Activated CD8-positive, alpha-beta memory T cell treated with anti-CD3 and anti-CD28 coated beads for 48 hours (primary cell): ENCODE measurements around the gene AFF3.
"Not testable (repeated sequence)": the region's sequence is repeated elsewhere in the genome, so short reads cannot be mapped to it uniquely, and the experiment has no call there.

Experiments used
- DNase-seq, 3 experiments: peaks; one replicate each; pipeline ENCODE4 v3.0.0-alpha.2; 2020; ENCODE audit warnings: low read depth in 2 of 3, low spot score in 2 of 3

AFF3 gene

DNA sequence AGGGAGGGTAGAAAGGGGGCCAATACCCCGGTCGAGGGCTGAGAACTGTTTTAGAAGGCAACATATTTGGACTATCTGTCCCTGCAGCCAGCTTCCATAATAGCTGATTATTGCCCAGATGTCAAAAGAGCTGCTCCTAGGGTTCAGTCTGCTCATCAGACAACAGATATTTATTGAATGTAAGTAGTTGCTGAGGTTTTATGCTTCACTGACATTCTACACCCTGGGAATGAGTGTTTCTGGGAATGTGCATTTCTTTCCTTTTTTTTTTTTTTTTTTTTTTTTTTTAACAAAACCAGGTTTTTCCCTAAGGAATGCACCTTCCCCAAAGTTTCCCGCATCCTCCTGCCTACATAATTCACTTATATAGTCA lies 33.8 kb downstream of the AFF3 start:
- DNase-seq: not testable (repeated sequence)

DNA sequence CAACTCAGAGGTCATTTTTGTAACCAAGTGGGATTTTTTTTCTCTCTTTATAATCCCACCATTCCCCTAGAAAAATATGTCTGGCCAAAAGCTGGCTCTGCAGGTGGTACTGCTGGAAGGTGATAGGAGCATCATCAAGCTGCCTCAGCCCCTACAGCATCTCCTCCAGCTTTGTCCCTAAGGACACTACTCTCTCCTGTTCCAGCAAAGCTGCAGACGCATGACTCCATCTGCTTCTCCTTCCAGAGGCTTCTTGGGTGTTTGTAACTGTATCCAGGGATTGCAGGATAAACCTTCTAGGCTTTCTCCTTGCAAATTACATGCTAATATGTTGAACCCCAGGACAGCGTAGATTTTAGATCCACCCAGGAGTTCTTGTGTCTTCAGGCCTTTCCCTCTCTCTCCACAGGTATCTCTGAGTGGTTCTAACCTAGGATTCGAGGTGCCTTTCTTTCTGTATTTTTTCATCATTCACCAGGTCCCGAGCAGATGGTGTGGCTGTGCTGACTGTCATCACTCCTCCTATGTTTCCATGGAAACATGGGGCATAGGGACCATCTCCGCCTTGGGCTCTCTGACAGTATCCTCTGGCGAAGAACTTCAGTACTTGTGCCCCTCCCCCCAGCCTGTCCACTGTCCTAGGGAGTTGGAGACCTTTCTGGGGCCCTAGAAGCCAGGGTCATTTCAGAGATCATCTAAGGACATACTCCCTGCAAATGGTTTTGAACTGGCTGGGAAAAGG lies 34.3 kb downstream of the AFF3 start:
- DNase-seq: no peak

GRCh38 chr2:100107440-100107839 lies 35.0 kb downstream of the AFF3 start:
- no peak for DNase-seq

DNA sequence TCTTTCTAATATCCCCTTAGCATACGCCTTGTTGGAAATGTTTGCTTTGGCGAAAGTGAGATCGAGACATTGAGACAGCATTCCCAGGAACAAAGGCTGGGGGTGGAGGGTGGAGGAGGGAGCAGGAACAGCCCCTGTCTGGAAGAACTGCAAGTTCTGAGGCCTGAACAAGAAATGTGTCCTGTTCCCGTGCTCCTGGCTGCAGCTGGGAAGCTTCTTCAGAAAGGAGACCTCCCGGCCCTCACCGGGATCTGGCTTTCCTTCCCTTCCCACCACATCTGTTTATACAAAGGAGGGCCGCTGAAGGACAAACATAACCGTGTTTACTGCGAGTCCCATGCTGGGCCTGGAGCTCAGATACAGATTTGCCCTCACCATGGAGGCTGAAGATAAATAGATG lies 35.9 kb downstream of the AFF3 start:
- no peak for DNase-seq

GRCh38 chr2:100105678-100106054 lies 36.7 kb downstream of the AFF3 start:
- no peak for DNase-seq

- no peak for DNase-seq
These were observed 37.4 kb downstream of the AFF3 start for GRCh38 chr2:100104718-100105677.

GRCh38 chr2:100104265-100104664 lies 38.1 kb downstream of the AFF3 start:
- not testable (repeated sequence) for DNase-seq

GRCh38 chr2:100103527-100104252 lies 38.7 kb downstream of the AFF3 start:
- DNase-seq: not testable (repeated sequence)

DNA sequence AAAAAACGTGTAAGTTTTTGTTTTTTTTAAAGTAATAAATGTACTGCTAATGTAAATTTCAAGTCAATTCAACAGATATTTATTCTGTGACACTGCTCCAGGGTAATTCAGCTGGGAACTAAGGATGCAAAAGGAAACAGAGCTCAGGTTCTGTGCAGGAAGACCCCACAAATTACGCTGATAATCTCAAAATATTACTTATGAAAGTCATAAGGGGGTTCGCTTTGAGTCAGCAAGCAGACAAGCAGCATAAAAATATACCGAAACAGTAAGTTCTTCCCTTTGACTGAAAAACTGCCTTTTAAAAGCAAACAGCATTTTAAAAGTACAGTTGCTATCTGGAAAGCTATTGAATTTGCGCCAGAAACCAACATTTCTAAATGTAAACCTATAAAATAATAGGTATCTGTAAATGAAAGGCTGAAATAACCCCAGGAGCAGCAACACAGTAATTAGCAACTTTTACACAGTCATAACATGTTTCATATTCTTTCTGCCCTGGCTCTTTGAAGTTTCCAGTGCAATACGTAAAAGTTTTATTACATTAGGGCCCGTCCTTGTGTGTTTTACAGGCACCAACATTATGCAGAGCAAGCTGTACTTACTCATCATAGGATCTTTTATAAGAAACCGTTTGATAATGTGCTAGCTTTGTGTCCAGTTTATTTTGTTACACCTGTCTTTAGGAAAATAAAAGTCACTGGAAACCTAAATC lies 39.8 kb downstream of the AFF3 start:
- DNase-seq: not testable (repeated sequence)

DNA sequence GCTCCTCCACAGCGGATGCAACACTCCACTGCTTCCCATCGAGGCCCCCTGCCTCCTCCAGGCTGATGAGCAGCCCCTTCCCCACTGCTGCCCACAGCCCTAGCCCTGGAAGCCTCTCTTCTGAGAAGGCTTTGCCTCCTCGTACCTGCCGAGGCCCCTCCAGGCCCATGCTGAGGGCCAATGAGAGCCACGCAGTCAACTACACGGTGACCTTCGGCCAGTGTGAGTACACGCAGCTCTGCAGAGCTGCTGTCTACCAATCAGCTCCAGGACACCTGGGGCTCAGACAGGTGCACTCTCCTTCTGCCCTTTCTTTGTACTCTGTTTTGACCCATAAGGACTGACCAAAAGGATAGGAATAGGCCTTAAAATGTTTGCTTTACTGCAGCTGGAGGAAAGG lies 43.5 kb downstream of the AFF3 start:
- DNase-seq: not testable (repeated sequence)

GRCh38 chr2:100097611-100098294 lies 44.6 kb downstream of the AFF3 start:
- DNase-seq: not testable (repeated sequence)

DNA sequence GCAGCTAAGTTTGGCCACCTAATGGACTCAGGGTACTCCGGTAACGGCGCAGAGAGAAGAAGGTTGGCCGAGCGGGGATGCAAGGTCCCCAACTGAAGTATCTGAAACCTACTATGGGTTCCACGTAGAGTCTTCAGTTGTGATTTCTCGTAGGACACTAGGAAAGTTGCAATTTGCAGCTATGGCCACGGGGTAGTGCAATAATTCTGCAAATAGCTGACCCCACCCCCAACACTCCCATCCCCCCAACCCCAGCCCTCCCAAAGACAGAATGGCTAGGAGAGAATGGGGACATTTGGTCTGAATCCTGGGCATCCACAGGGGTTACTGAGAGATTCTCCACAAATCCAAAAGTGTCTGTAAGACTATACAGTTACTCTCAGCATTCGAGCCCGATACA lies 46.5 kb downstream of the AFF3 start:
- DNase-seq: not testable (repeated sequence)

DNA sequence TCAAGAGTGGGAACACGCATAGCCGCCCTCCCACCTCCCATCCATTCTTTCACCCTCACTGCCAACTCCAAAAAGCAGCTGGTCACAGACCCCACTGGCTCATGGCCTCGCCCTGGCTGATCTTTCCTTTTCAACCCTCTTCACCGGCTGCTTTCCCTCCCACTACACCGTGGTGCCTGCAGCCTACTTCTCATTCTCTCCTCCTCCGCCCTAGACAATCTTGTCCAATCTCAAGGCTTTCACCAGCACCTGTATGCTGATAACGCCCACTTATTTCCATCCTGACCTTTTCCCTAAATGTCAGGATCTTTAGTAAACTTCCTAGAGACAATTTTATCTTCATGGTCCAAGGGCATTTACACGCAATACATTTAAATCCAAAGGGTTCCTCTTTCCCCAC lies 50.6 kb downstream of the AFF3 start:
- not testable (repeated sequence) for DNase-seq

- not testable (repeated sequence) for DNase-seq
These were observed 56.6 kb downstream of the AFF3 start for GRCh38 chr2:100085744-100086143.

DNA sequence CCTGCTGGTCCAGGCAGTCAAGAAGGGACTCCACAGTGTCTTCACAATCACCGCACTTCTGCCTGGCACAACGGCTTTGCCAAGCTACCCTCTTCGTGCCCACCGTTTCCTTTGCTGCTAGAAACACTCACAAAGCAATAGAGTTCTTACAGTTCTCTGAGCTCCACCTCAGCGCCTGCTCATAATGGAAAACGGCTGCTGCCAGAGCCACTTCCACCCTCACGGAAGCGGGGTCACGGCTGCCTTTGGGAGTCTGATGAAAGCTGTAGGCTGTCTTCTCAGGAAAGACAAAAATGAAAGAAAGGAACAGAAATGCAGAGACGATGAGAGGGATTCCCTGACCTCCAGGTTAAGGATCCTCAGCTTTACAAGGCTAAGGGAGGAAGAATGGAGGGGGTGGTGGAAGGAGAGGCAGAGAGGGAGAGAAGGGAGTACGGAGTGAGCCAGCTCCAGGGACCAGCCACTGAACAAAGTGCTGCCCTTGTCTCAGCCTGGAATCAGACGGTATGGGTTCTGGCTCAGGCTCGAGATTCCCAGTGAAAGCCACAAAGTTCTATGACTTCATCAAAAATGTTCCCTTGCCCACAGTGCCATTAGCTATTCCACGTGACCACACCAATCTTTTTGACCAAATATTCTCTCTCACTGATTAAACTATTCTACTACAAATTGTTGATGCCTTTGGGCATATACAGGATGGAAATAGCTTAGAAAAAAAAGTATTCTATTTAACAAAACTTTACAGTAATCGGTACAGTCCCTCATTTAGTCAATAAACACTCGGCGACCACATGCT lies 58.8 kb downstream of the AFF3 start:
- DNase-seq: not testable (repeated sequence)

DNA sequence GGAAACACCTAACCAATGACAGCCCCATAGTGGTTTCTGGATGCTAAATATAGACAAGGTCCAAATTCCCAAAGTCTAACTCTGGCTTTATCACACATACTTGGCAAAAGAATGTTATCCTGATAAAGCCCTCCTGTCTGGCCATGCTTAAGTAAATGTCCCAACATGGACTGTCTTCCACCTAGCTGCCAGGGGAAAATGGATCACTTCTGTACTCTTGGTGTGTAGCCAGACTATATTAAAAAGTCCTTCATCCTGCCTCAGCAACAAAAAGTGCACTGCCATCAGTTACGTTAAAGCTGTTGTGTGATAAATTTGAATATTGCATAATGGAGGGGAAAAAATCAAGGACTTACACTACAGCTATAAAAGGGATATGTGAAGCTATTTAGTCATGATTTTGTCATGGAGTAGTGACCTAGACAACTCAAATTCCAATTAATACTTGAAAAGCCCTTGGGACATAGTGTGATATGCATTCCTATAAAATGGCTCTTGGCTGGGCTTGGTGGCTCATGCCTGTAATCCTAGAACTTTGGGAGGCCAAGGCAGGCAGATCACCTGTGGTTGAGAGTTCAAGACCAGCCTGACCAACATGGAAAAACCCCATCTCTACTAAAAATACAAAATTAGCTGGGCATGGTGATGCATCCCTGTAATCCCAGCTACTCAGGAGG lies 60.0 kb downstream of the AFF3 start:
- not testable (repeated sequence) for DNase-seq

- DNase-seq: no peak
These were observed 64.5 kb downstream of the AFF3 start for GRCh38 chr2:100077935-100078334.

- no peak for DNase-seq
These were observed 64.9 kb downstream of the AFF3 start for GRCh38 chr2:100077456-100077855.

GRCh38 chr2:100075532-100075931 lies 66.9 kb downstream of the AFF3 start:
- no peak for DNase-seq
